Cardiac muscle cell (in vitro differentiated cells and primary cell): ENCODE data around the gene TMEM18. TPM values are rescaled to one million over a fixed set of nuclear protein-coding genes. Genes with fewer than 3 reads are reported as not detected.

Experiments
- DNase-seq, 2 donors: peaks; one replicate each; pipeline versions ENCODE4 v3.0.0 to v3.0.0-alpha.2; 2010 to 2017; ENCODE audit warnings: low read depth in 1 of 2, low spot score in 1 of 2
- H3K27ac ChIP-seq: fragments of 200-600 bp; sonication (generic); 2 replicates; pipeline ENCODE4 v1.5.1; 2016
- H3K27me3 ChIP-seq: fragments of 200-600 bp; sonication (generic); 2 replicates; pipeline ENCODE4 v1.6.0; 2016; ENCODE audit warnings: control low read depth
- H3K36me3 ChIP-seq: fragments of 200-600 bp; sonication (generic); 2 replicates; pipeline ENCODE4 v1.5.1; 2016; ENCODE audit warnings: control low read depth
- H3K4me1 ChIP-seq: fragments of 200-600 bp; sonication (generic); 2 replicates; pipeline ENCODE4 v1.8.1; 2017; ENCODE audit warnings: low read depth, mild to moderate bottlenecking, mixed run types
- H3K4me3 ChIP-seq: fragments of 200-600 bp; sonication (generic); 2 replicates; pipeline ENCODE4 v1.5.1; 2016; ENCODE audit warnings: mild to moderate bottlenecking
- H3K9me3 ChIP-seq: fragments of 200-600 bp; sonication (generic); 2 replicates; pipeline ENCODE4 v1.5.1; 2017; ENCODE audit warnings: low read depth, mild to moderate bottlenecking, control low read depth
- CTCF ChIP-seq: IDR thresholded peaks from 2 replicates; pipeline ENCODE4 v1.5.1; 2012; ENCODE audit warnings: low read depth, mild to moderate bottlenecking, low read length
- polyA plus RNA-seq: library from polyadenylated mRNA; unstranded; fragments of >200 nt; fragmentation: Nextera tagmentation; extraction: Ambion mirVana; gene quantifications from 2 replicates; pipeline ENCODE4 v1.2.1, GENCODE V29; 2016
- total RNA-seq: library from RNA; depleted of rRNA; stranded (reverse); fragments of >200 nt; gene quantifications from 2 replicates; pipeline ENCODE4 v1.2.3, GENCODE V29; 2016

The TMEM18 gene
- total and polyA plus RNA-seq, 2 experiments from 2014 or later: 38.3 to 42.1 TPM

GRCh38 chr2:620004-620403, 57.2 kb downstream of the TMEM18 start:
- Histone ChIP-seq H3K4me3 (no peak overlapping the region), H3K4me1 (no peaks in the 10 kb centered on the region), H3K9me3 (no peaks in the 10 kb centered on the region), H3K27me3 (no peaks in the 10 kb centered on the region), H3K27ac (no peak overlapping the region), H3K36me3 (no peaks in the 10 kb centered on the region)
- DNase-seq: no peak
- no peak for TF ChIP-seq CTCF

- H3K4me1 ChIP-seq: no peaks in the 10 kb centered on the region
- DNase-seq: no peak
- H3K36me3 ChIP-seq: no peaks in the 10 kb centered on the region
Measured at GRCh38 chr2:618422-618990, 58.7 kb downstream of the TMEM18 start.

GRCh38 chr2:618005-618404, 59.2 kb downstream of the TMEM18 start:
- no peak for TF ChIP-seq CTCF
- no peak for DNase-seq
- no peak overlapping the region for H3K4me3 ChIP-seq
- H3K27me3 ChIP-seq: no peaks in the 10 kb centered on the region
- no peaks in the 10 kb centered on the region for H3K4me1 ChIP-seq
- H3K27ac ChIP-seq: no peak overlapping the region
- H3K36me3 ChIP-seq: no peaks in the 10 kb centered on the region
- no peaks in the 10 kb centered on the region for H3K9me3 ChIP-seq

More at GRCh38 chr2:618422-618990, 58.7 kb downstream of the TMEM18 start:
- Histone ChIP-seq H3K27ac (no peak overlapping the region), H3K27me3 (no peaks in the 10 kb centered on the region), H3K9me3 (no peaks in the 10 kb centered on the region), H3K4me3 (no peak overlapping the region)
- no peak for TF ChIP-seq CTCF
